BJ (cell line): Measurements from ENCODE around the gene DENND4B. TPM values are rescaled to one million over a fixed set of nuclear protein-coding genes. Genes with fewer than 3 reads are reported as not detected.

ENCODE experiments used
- CTCF ChIA-PET: fragments of 350-600 bp; formaldehyde crosslinking; extraction: SDS; loops from one replicate; lab custom pipeline; 2021; ENCODE audit warnings: antibody characterized with exemption, inconsistent platforms; lab: Yijun Ruan, JAX
- POLR2A ChIA-PET: fragments of 300-600 bp; sonication (Branson Sonifier 250); formaldehyde crosslinking; extraction: SDS; loops from one replicate; lab custom pipeline; 2021; ENCODE audit warnings: antibody characterized with exemption; lab: Charles Lee
- DNase-seq: peaks from one replicate; pipeline ENCODE4 v3.0.0-alpha.2; 2011; ENCODE audit warnings: low read depth
- H3K27me3 ChIP-seq: 2 replicates; pipeline ENCODE4 v1.6.0; 2011; ENCODE audit warnings: low read length; ENCODE audit not compliant: control insufficient read depth, insufficient read depth
- H3K36me3 ChIP-seq: 2 replicates; pipeline ENCODE4 v1.5.1; 2011; ENCODE audit warnings: low read length; ENCODE audit not compliant: control insufficient read depth, insufficient read depth
- H3K4me3 ChIP-seq: 2 replicates; pipeline ENCODE4 v1.5.1; 2011; ENCODE audit warnings: low read depth, mild to moderate bottlenecking, control low read depth, low read length
- polyA plus RNA-seq: library from polyadenylated mRNA; depleted of rRNA; stranded (reverse); fragments of >200 nt; gene quantifications from 2 replicates; pipeline ENCODE4 v1.2.3, GENCODE V29; 2011
- TF ChIP-seq, protein P1 (sequence below): IDR thresholded peaks from 2 replicates; pipeline ENCODE4 v1.5.1; 2011; ENCODE audit warnings: low read depth, mild to moderate bottlenecking, control low read depth, inconsistent platforms, low read length, moderate library complexity; ENCODE audit not compliant: insufficient read depth

Gene DENND4B
- polyA plus RNA-seq, 1 experiment, result 17.6 TPM

DNA sequence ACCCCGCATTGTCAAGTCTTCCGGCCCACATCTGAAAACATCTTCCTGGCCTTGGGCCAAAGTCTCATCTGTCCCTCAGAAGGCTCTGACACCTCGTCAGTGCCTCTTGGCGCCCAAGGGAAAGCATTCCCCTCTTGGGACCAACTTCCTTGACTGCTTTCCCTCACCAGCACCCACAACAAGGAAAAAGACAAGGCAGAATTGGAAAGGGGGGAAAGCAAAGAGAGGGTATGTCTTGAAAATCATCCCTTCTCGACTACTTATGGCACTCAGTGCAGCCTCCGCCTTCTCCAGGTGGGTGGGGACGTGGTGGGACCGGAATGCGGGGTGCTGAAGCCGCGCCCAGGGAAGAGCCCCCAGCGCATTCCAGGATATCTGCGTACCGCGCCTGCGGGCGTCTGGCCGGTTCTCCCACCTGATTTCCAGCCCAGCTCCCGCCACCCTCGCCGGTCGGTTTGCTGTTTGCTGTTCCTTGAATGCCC, 17.4 kb upstream of the DENND4B start:
- TF ChIP-seq, protein P1, sequence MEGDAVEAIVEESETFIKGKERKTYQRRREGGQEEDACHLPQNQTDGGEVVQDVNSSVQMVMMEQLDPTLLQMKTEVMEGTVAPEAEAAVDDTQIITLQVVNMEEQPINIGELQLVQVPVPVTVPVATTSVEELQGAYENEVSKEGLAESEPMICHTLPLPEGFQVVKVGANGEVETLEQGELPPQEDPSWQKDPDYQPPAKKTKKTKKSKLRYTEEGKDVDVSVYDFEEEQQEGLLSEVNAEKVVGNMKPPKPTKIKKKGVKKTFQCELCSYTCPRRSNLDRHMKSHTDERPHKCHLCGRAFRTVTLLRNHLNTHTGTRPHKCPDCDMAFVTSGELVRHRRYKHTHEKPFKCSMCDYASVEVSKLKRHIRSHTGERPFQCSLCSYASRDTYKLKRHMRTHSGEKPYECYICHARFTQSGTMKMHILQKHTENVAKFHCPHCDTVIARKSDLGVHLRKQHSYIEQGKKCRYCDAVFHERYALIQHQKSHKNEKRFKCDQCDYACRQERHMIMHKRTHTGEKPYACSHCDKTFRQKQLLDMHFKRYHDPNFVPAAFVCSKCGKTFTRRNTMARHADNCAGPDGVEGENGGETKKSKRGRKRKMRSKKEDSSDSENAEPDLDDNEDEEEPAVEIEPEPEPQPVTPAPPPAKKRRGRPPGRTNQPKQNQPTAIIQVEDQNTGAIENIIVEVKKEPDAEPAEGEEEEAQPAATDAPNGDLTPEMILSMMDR, result no peak
- no peak for DNase-seq
- POLR2A ChIA-PET, result interaction anchor here (1.4 kb wide), 1 partner anchor 14 kb away, joined by 6 read pairs; the partner anchor contains the start of gene JTB

DNA sequence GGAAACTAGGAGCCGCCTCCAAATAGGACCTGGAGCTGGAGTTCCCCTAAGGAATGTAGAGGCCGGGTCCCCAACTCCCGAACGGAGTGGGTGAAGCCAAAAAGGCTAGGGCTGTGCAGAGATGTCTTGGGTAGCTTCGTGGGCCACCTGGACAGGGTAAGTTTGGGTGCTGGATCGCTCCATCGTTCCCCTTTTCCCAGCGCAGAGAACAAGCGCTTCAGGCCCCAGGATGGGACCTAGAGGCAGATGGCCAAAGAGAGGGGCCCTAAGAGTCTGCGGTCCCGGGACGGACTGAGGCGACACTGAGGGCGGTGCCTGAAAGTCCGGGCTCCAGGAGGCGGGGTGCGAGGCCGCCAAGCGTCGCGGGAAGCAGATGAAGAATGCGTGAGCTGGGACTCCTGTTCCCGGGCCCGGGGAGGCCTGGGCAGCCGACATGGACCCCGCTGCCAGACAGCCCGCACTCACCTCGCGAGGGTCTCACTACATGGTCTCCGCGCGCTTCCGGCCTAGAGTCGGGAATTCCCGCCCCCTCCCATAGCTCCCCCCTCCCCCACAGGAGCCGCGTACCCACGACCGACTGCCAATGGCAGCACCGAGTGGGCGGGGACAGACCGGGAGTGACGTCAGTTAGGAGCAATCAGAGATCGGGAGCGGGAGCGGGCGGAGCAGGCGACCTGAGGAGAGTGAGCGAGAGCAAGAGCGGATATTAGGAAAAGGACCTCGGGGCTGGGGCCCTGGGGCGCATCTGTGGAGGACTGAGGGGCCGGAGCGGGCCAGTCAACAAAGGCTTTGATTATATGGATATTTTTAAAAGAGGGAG, 16.7 kb upstream of the DENND4B start, which contains the start of gene SLC39A1:
TSS of gene SLC39A1 (minus strand) at position 508 of the 820 bp plus-strand sequence. CDS start 822 bp downstream, outside the sequence.
- POLR2A ChIA-PET, result interaction anchor here (0.8 to 1.4 kb wide), 3 partner anchors 14 to 40 kb away, joined by 5 to 6 read pairs (median 6); partner anchors contain the start of genes GATAD2B, JTB and RPS27
- peaks cover 14% of the 10 kb centered on the region for H3K36me3 ChIP-seq
- CTCF ChIA-PET, result interaction anchor here (0.9 to 4.8 kb wide), 7 partner anchors 10 to 134 kb away, joined by 3 to 32 read pairs (median 5); partner anchors contain the start of genes DENND4B, JTB and RAB13
- H3K4me3 ChIP-seq, result peak within 1 kb of the TSS; percentile 87
- TF ChIP-seq, protein P1, result no peak
- DNase-seq, result peak; percentile 87
- no peaks in the 10 kb centered on the region for H3K27me3 ChIP-seq

More for the DNA sequence above, 17.4 kb upstream of the DENND4B start:
- H3K36me3 ChIP-seq, result peaks cover 14% of the 10 kb centered on the region
- no peaks in the 10 kb centered on the region for H3K27me3 ChIP-seq
- CTCF ChIA-PET, result interaction anchor here (0.6 to 4.8 kb wide), 5 partner anchors 10 to 24 kb away, joined by 3 to 32 read pairs (median 5); partner anchors contain the start of genes JTB and RAB13
- peak overlapping the region; percentile 87 for H3K4me3 ChIP-seq

DNA sequence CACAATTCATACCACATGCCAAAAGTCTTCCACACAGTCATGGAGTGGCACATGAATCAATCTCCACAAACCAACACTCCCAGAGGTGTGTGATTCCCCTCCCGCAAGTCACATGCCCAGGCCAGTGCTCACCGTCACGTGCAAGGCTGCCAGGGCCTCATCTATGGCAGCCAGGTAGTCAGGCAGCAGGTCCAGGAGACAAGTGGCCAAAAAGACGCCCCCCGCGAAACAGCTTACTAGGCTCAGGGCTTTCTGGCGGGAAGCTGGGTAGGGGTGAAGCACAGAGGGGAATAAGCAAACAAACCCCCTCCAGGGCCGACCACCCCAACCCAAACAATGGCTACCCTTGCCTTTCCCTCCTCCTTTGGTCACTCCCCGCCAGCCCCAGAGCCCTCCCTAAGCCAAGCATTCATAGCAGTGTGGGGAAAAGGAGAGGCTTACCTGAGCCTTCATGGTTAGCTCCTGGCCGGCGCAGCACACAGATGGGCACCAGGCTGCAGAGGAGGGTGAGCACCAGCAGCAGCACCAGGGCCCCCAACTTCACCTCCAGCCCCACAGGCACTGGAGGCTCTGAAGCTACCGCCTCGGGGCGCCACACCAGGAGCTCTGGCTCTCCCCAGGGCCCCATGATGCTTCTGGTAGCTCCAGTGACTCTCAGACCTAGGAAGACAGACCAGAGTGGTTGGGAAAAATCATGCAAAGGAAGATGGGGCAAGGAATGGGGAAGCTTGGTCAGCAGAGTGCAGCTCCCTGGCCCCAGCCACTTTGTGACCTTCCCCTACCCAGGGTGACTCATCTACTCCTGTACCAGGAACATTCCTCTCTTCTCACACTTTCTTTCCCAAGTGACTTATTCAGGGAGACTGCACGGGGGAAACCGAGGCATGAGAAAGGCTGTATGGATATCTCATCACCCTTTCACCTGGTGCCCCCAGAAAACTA, 15.8 kb upstream of the DENND4B start:
- ChIA-PET CTCF (interaction anchor here (1.3 to 4.8 kb wide), 6 partner anchors 9 to 133 kb away, joined by 3 to 32 read pairs (median 8); partner anchors contain the start of genes DENND4B, JTB and RAB13), POLR2A (interaction anchor here (0.8 to 1.4 kb wide), 3 partner anchors 15 to 40 kb away, joined by 5 to 6 read pairs (median 6); partner anchors contain the start of genes GATAD2B, JTB and RPS27)
- no peak for DNase-seq
- H3K4me3 ChIP-seq, result peak overlapping the region; percentile 87
- H3K36me3 ChIP-seq, result peaks cover 14% of the 10 kb centered on the region
- no peaks in the 10 kb centered on the region for H3K27me3 ChIP-seq
- TF ChIP-seq, protein P1, result 0 out of 2 replicates have a peak, but pooled peaks have one; percentile 2

DNA sequence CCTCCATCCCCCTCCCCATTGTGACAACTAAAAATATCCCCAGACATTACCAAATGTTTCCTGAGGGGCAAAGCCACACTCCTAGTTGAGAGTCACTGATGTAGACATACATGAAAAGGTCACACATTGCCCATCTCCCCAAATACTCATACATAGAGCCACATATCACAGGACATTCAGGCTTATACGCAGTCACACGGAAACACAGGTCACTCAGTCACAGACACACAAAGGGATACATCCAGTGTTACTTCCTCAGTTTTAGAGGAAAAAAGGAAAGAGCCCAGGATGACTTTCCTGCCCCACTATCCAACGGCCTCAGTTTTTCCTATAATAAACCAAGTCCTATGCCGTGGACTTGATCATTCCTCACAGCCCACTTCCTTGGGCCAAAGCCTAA, 14.9 kb upstream of the DENND4B start:
- TF ChIP-seq, protein P1, result no peak
- H3K27me3 ChIP-seq, result no peaks in the 10 kb centered on the region
- H3K4me3 ChIP-seq, result no peak overlapping the region
- ChIA-PET CTCF (interaction anchor here (1.9 to 3.4 kb wide), 2 partner anchors 15 to 25 kb away, joined by 6 to 17 read pairs; partner anchors contain the start of genes DENND4B and RAB13), POLR2A (no interaction called here)
- peaks cover 14% of the 10 kb centered on the region for H3K36me3 ChIP-seq
- no peak for DNase-seq
